Right atrium auricular region (tissue), 2 donors: ENCODE data around the gene CARS1. TPM values are rescaled to one million over a fixed set of nuclear protein-coding genes. Genes with fewer than 3 reads are reported as not detected.

ENCODE experiments used
- DNase-seq: peaks from one replicate; pipeline ENCODE4 v3.0.0-alpha.2; 2019; ENCODE audit warnings: low spot score
- H3K27ac ChIP-seq, 2 donors: fragments of 200-600 bp; sonication (generic); 1 replicate in 1 of 2; 2 replicates in 1 of 2; pipeline ENCODE4 v1.5.1; 2016 to 2019
- H3K27me3 ChIP-seq, 2 donors: fragments of 200-600 bp; sonication (generic); one replicate each; pipeline versions ENCODE4 v1.5.1 to v1.6.0; 2017 to 2019
- H3K36me3 ChIP-seq: fragments of 200-600 bp; sonication (generic); one replicate; pipeline ENCODE4 v1.5.1; 2016
- H3K4me1 ChIP-seq, 2 donors: fragments of 200-600 bp; sonication (generic); one replicate each; pipeline versions ENCODE4 v1.5.1 to v1.6.0; 2017 to 2019
- H3K4me3 ChIP-seq, 2 donors: fragments of 200-600 bp; sonication (generic); 1 replicate in 1 of 2; 2 replicates in 1 of 2; pipeline ENCODE4 v1.5.1; 2017 to 2019; ENCODE audit warnings: mild to moderate bottlenecking in 1 of 2, moderate library complexity in 1 of 2
- H3K9me3 ChIP-seq, 2 donors: fragments of 200-600 bp; sonication (generic); one replicate each; pipeline ENCODE4 v1.5.1; 2019
- CTCF ChIP-seq, 2 donors: fragments of 200-600 bp; sonication (generic); IDR thresholded peaks; one replicate each; pipeline ENCODE4 v1.5.1; 2019; ENCODE audit warnings: antibody characterized with exemption in 2 of 2
- total RNA-seq, 2 donors: library from RNA; depleted of rRNA; stranded (reverse); fragments of >200 nt; gene quantifications; one replicate each; pipeline ENCODE4 v1.1.0, GENCODE V29; 2016

CARS1 gene
- total RNA-seq, 2 donors from 2014 or later = 12.2 to 15.3 TPM

GRCh38 chr11:3014057-3014938 is 42.9 kb downstream of the CARS1 start:
- Histone ChIP-seq H3K36me3 (peaks cover 88% of the 10 kb centered on the region), H3K4me3 (no peak overlapping the region), H3K9me3 (no peaks in the 10 kb centered on the region), H3K27ac (no peak overlapping the region), H3K27me3 (no peaks in the 10 kb centered on the region), H3K4me1 (no peaks in the 10 kb centered on the region)
- no peak for TF ChIP-seq CTCF (IDR thresholded peaks at IDR 0.05)
- DNase-seq = no peak

GRCh38 chr11:3011891-3012885 is 45.0 kb downstream of the CARS1 start:
- no peak for DNase-seq
- Histone ChIP-seq H3K27ac (no peak overlapping the region), H3K27me3 (no peaks in the 10 kb centered on the region), H3K9me3 (no peaks in the 10 kb centered on the region), H3K36me3 (peaks cover 76% of the 10 kb centered on the region), H3K4me1 (no peaks in the 10 kb centered on the region), H3K4me3 (no peak overlapping the region)
- no peak for TF ChIP-seq CTCF (IDR thresholded peaks at IDR 0.05)

GRCh38 chr11:3010521-3011275 is 46.5 kb downstream of the CARS1 start:
- no peaks in the 10 kb centered on the region for H3K4me1 ChIP-seq
- DNase-seq = no peak
- H3K4me3 ChIP-seq = no peak overlapping the region
- no peaks in the 10 kb centered on the region for H3K27me3 ChIP-seq
- peaks cover 72% of the 10 kb centered on the region for H3K36me3 ChIP-seq
- H3K27ac ChIP-seq = no peak overlapping the region
- TF ChIP-seq CTCF (IDR thresholded peaks at IDR 0.05) = no peak
- no peaks in the 10 kb centered on the region for H3K9me3 ChIP-seq

GRCh38 chr11:3010004-3010403 is 47.2 kb downstream of the CARS1 start:
- Histone ChIP-seq H3K4me1 (no peaks in the 10 kb centered on the region), H3K27me3 (no peaks in the 10 kb centered on the region), H3K27ac (no peak overlapping the region), H3K4me3 (no peak overlapping the region), H3K9me3 (no peaks in the 10 kb centered on the region), H3K36me3 (peaks cover 69% of the 10 kb centered on the region)
- DNase-seq = no peak
- TF ChIP-seq CTCF (IDR thresholded peaks at IDR 0.05) = no peak

GRCh38 chr11:3009481-3009880 is 47.7 kb downstream of the CARS1 start:
- Histone ChIP-seq H3K36me3 (peaks cover 68% of the 10 kb centered on the region), H3K4me3 (no peak overlapping the region), H3K4me1 (no peaks in the 10 kb centered on the region), H3K9me3 (no peaks in the 10 kb centered on the region), H3K27me3 (no peaks in the 10 kb centered on the region), H3K27ac (no peak overlapping the region)
- no peak for DNase-seq
- no peak for TF ChIP-seq CTCF (IDR thresholded peaks at IDR 0.05)
